ENCODE data around the gene SPATA46.

SPATA46 gene

GRCh38 chr1:162351246-162351842, 25.3 kb downstream of the SPATA46 start:
- DNase-seq, result no peak

GRCh38 chr1:162349635-162350330, 26.9 kb downstream of the SPATA46 start:
- no peak for DNase-seq

- no peak for DNase-seq
These were observed 29.4 kb downstream of the SPATA46 start for GRCh38 chr1:162347281-162347680.

- no peak for DNase-seq
These were observed 33.2 kb downstream of the SPATA46 start for GRCh38 chr1:162343470-162343869.

- no peak for DNase-seq
These were observed 34.1 kb downstream of the SPATA46 start for GRCh38 chr1:162342452-162342983.

- no peak for DNase-seq
These were observed 39.9 kb downstream of the SPATA46 start for GRCh38 chr1:162336621-162337285.

- DNase-seq, result no peak
These were observed 41.5 kb downstream of the SPATA46 start for GRCh38 chr1:162335126-162335525.

- DNase-seq, result no peak
These were observed 42.7 kb downstream of the SPATA46 start for GRCh38 chr1:162333991-162334390.

GRCh38 chr1:162329826-162330225, 46.8 kb downstream of the SPATA46 start:
- no peak for DNase-seq

GRCh38 chr1:162328512-162328911, 48.1 kb downstream of the SPATA46 start:
- no peak for DNase-seq

- DNase-seq, result no peak
These were observed 48.9 kb downstream of the SPATA46 start for GRCh38 chr1:162327788-162328165.

GRCh38 chr1:162327144-162327787, 49.4 kb downstream of the SPATA46 start:
- DNase-seq, result no peak

- no peak for DNase-seq
These were observed 50.1 kb downstream of the SPATA46 start for GRCh38 chr1:162326559-162326958.

- no peak for DNase-seq
These were observed 52.3 kb downstream of the SPATA46 start for GRCh38 chr1:162324396-162324795.

All from NCI-H1930 (cell line).